ENCODE measurements around the gene FOXF1.

DNA sequence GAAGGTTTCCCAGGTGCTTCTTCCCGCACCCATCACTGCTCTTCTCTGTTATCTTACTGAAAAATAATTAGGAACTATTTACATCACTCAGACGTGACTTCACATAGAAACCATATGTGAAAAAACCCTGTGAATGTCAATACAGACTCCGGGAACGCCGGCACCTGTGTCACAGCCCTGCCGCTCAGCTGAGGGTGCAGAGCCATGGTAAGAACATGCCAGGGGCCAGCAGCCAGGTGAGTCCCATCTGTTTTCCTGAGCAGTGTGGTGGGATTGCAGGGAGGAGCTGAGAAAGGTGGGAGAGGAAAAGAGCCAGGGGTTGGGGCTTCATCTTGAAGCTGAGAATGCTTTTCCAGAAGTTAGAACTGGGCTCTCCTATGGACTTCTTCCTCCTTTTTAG is 13.7 kb downstream of the FOXF1 start:
- TF ChIP-seq, protein P1, sequence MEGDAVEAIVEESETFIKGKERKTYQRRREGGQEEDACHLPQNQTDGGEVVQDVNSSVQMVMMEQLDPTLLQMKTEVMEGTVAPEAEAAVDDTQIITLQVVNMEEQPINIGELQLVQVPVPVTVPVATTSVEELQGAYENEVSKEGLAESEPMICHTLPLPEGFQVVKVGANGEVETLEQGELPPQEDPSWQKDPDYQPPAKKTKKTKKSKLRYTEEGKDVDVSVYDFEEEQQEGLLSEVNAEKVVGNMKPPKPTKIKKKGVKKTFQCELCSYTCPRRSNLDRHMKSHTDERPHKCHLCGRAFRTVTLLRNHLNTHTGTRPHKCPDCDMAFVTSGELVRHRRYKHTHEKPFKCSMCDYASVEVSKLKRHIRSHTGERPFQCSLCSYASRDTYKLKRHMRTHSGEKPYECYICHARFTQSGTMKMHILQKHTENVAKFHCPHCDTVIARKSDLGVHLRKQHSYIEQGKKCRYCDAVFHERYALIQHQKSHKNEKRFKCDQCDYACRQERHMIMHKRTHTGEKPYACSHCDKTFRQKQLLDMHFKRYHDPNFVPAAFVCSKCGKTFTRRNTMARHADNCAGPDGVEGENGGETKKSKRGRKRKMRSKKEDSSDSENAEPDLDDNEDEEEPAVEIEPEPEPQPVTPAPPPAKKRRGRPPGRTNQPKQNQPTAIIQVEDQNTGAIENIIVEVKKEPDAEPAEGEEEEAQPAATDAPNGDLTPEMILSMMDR (IDR thresholded peaks at IDR 0.05): no peak
- TF ChIP-seq POLR2A (IDR thresholded peaks at IDR 0.05): no peak
- TF ChIP-seq EP300 (IDR thresholded peaks at IDR 0.05): no peak
- TF ChIP-seq POLR2AphosphoS5 (IDR thresholded peaks at IDR 0.05): no peak

Measured in upper lobe of left lung (tissue), 4 donors.